Measurements from ENCODE around the gene UBC.

GRCh38 chr12:124867401-124867930, 47.0 kb downstream of the UBC start:
- no peak for TF ChIP-seq POLR2A (IDR thresholded peaks at IDR 0.05)
- TF ChIP-seq CTCF (IDR thresholded peaks at IDR 0.05) = no peak
- no peak for TF ChIP-seq EP300 (IDR thresholded peaks at IDR 0.05)

Data from tibial nerve (tissue), 4 donors.